GM18505 (cell line): ENCODE results near the gene NDUFA6.

Experiments used
- ATAC-seq: cut with Tn5 transposase; IDR thresholded peaks from one replicate; pipeline ENCODE4 v1.9.1; 2021; ENCODE audit not compliant: unreplicated experiment
- POLR2A ChIP-seq: IDR thresholded peaks from 4 replicates; pipeline ENCODE4 v1.6.1; 2011; ENCODE audit warnings: borderline replicate concordance; ENCODE audit not compliant: insufficient read depth, insufficient read length; ENCODE audit errors: extremely low read depth

The NDUFA6 gene

GRCh38 chr22:42050641-42051180 is 39.9 kb downstream of the NDUFA6 start:
- no peak for ATAC-seq
- no peak for TF ChIP-seq POLR2A

GRCh38 chr22:42041784-42042183 is 48.8 kb downstream of the NDUFA6 start:
- no peak for ATAC-seq

GRCh38 chr22:42039271-42039670 is 51.3 kb downstream of the NDUFA6 start:
- no peak for TF ChIP-seq POLR2A
- ATAC-seq: no peak

More at GRCh38 chr22:42041784-42042183, 48.8 kb downstream of the NDUFA6 start:
- no peak for TF ChIP-seq POLR2A
